Trophoblast cell (in vitro differentiated cells and primary cell): ENCODE results near the gene CD1B. TPM values are rescaled to one million over a fixed set of nuclear protein-coding genes. Genes with fewer than 3 reads are reported as not detected.
"Not testable (repeated sequence)": the region's sequence is repeated elsewhere in the genome, so short reads cannot be mapped to it uniquely, and the experiment has no call there.

Source experiments
- DNase-seq, 2 donors: peaks; one replicate each; pipeline ENCODE4 v3.0.0-alpha.2; 2016
- H2AFZ ChIP-seq: 2 replicates; pipeline ENCODE4 v1.6.1; 2013; ENCODE audit warnings: low read length, moderate library complexity, mild to moderate bottlenecking; ENCODE audit not compliant: insufficient read depth, poor library complexity
- H2AK5ac ChIP-seq: 2 replicates; pipeline ENCODE4 v1.6.1; 2013; ENCODE audit warnings: mild to moderate bottlenecking, low read length
- H2BK120ac ChIP-seq: 2 replicates; pipeline ENCODE4 v1.6.1; 2013; ENCODE audit warnings: low read length, mild to moderate bottlenecking, moderate library complexity; ENCODE audit not compliant: insufficient read depth, poor library complexity
- H2BK12ac ChIP-seq: 2 replicates; pipeline ENCODE4 v1.6.1; 2013; ENCODE audit warnings: mild to moderate bottlenecking, low read length, moderate library complexity
- H2BK5ac ChIP-seq: 2 replicates; pipeline ENCODE4 v1.6.1; 2013; ENCODE audit warnings: low read length, low read depth, moderate library complexity, mild to moderate bottlenecking; ENCODE audit not compliant: poor library complexity
- H3K14ac ChIP-seq: 2 replicates; pipeline ENCODE4 v1.6.1; 2013; ENCODE audit warnings: mild to moderate bottlenecking, low read length
- H3K18ac ChIP-seq: 2 replicates; pipeline ENCODE4 v1.6.1; 2013; ENCODE audit warnings: mild to moderate bottlenecking, low read length
- H3K23ac ChIP-seq: 2 replicates; pipeline ENCODE4 v1.6.1; 2013; ENCODE audit warnings: low read length
- H3K27ac ChIP-seq: 2 replicates; pipeline ENCODE4 v1.5.1; 2013; ENCODE audit warnings: low read depth, mild to moderate bottlenecking, inconsistent platforms, low read length, moderate library complexity
- H3K27me3 ChIP-seq: 2 replicates; pipeline ENCODE4 v1.6.1; 2013; ENCODE audit warnings: inconsistent platforms, mild to moderate bottlenecking, low read length, moderate library complexity; ENCODE audit not compliant: insufficient read depth
- H3K36me3 ChIP-seq, 2 experiments: 1 replicate in 1 of 2; 2 replicates in 1 of 2; pipeline ENCODE4 v1.6.1; 2013; ENCODE audit warnings: low read length in 2 of 2, mild to moderate bottlenecking in 2 of 2, moderate library complexity in 1 of 2; ENCODE audit not compliant: insufficient read depth in 2 of 2, control insufficient read depth in 1 of 2
- H3K4ac ChIP-seq: 2 replicates; pipeline ENCODE4 v1.6.1; 2013; ENCODE audit warnings: low read depth, mild to moderate bottlenecking, low read length, moderate library complexity
- H3K4me1 ChIP-seq, 2 experiments: 1 replicate in 1 of 2; 2 replicates in 1 of 2; pipeline ENCODE4 v1.6.1; 2013; ENCODE audit warnings: low read length in 2 of 2, mild to moderate bottlenecking in 2 of 2, moderate library complexity in 1 of 2; ENCODE audit not compliant: insufficient read depth in 2 of 2, control insufficient read depth in 1 of 2
- H3K4me2 ChIP-seq: 2 replicates; pipeline ENCODE4 v1.6.1; 2013; ENCODE audit warnings: inconsistent platforms, mild to moderate bottlenecking, low read length, moderate library complexity
- H3K4me3 ChIP-seq: 2 replicates; pipeline ENCODE4 v1.5.1; 2013; ENCODE audit warnings: mild to moderate bottlenecking, low read depth, low read length, inconsistent platforms
- H3K79me1 ChIP-seq: one replicate; pipeline ENCODE4 v1.6.1; 2013; ENCODE audit warnings: low read length
- H3K79me2 ChIP-seq: 2 replicates; pipeline ENCODE4 v1.6.1; 2013; ENCODE audit warnings: low read length, mild to moderate bottlenecking; ENCODE audit not compliant: control insufficient read depth, insufficient read depth, poor library complexity
- H3K9ac ChIP-seq: 2 replicates; pipeline ENCODE4 v1.6.1; 2013; ENCODE audit warnings: mild to moderate bottlenecking, low read length
- H3K9me3 ChIP-seq: 2 replicates; pipeline ENCODE4 v1.6.1; 2013; ENCODE audit warnings: low read depth, mild to moderate bottlenecking, control low read depth, inconsistent platforms, low read length; ENCODE audit not compliant: insufficient read depth
- H4K12ac ChIP-seq: 2 replicates; pipeline ENCODE4 v1.6.1; 2013; ENCODE audit warnings: low read depth, mild to moderate bottlenecking, low read length, moderate library complexity
- H4K8ac ChIP-seq: 2 replicates; pipeline ENCODE4 v1.6.1; 2013; ENCODE audit warnings: low read depth, mild to moderate bottlenecking, low read length, moderate library complexity
- H4K91ac ChIP-seq: one replicate; pipeline ENCODE4 v1.6.1; 2013; ENCODE audit warnings: low read depth, mild to moderate bottlenecking, low read length, moderate library complexity
- WGBS: extraction: QIAGEN DNeasy Blood & Tissue Kit; methylation state at CpG from one replicate; pipeline ENCODE4 v1.1.7; 2013; ENCODE audit warnings: missing lambda C conversion rate; ENCODE audit not compliant: insufficient read length, insufficient coverage; ENCODE audit errors: extremely low coverage; 5-methylcytosine and 5-hydroxymethylcytosine counted together
- polyA plus RNA-seq: library from polyadenylated mRNA; stranded (reverse); fragments of 200-250 nt; gene quantifications from 2 replicates; pipeline ENCODE4 v1.2.3, GENCODE V29; 2013

CD1B gene
- not detected in 2 replicates for polyA plus RNA-seq

- H3K9ac ChIP-seq: no peak within 1 kb of the TSS
- H2BK5ac ChIP-seq: no peak within 1 kb of the TSS
- no peak within 1 kb of the TSS for H4K12ac ChIP-seq
- H2BK12ac ChIP-seq: no peak within 1 kb of the TSS
- WGBS: no CpG with 5 or more reads among the region's 2 CpGs
- no peak within 1 kb of the TSS for H2BK120ac ChIP-seq
- H3K4me1 ChIP-seq: no peaks in the 10 kb centered on the region
- no peak within 1 kb of the TSS for H2AK5ac ChIP-seq
- no peaks in the 10 kb centered on the region for H3K27me3 ChIP-seq
- H3K4me2 ChIP-seq: no peak within 1 kb of the TSS
- no peak within 1 kb of the TSS for H2AFZ ChIP-seq
- H3K79me1 ChIP-seq: no peaks in the 10 kb centered on the region
- no peaks in the 10 kb centered on the region for H3K79me2 ChIP-seq
- no peaks in the 10 kb centered on the region for H3K36me3 ChIP-seq
- H3K4ac ChIP-seq: no peak within 1 kb of the TSS
- no peak within 1 kb of the TSS for H3K23ac ChIP-seq
- no peak within 1 kb of the TSS for H3K18ac ChIP-seq
- H4K8ac ChIP-seq: no peak within 1 kb of the TSS
- H4K91ac ChIP-seq: no peak within 1 kb of the TSS
- H3K4me3 ChIP-seq: no peak within 1 kb of the TSS
- no peak within 1 kb of the TSS for H3K27ac ChIP-seq
- no peaks in the 10 kb centered on the region for H3K9me3 ChIP-seq
- DNase-seq: no peak
- no peak within 1 kb of the TSS for H3K14ac ChIP-seq
Measured at GRCh38 chr1:158331481-158332150, at the start of gene CD1B. TSS of gene CD1B (minus strand) at chr1:158331531. CDS start at chr1:158331423, 108 bp downstream.

- Histone ChIP-seq H3K79me2 (no peaks in the 10 kb centered on the region), H3K18ac (no peak overlapping the region), H2BK12ac (no peak overlapping the region), H2BK5ac (no peak overlapping the region), H4K12ac (no peak overlapping the region), H3K4ac (no peak overlapping the region), H3K4me2 (no peak overlapping the region), H2AK5ac (no peak overlapping the region), H2AFZ (no peak overlapping the region), H3K79me1 (no peaks in the 10 kb centered on the region), H3K27ac (no peak overlapping the region), H3K4me1 (no peaks in the 10 kb centered on the region), H3K27me3 (no peaks in the 10 kb centered on the region), H4K91ac (no peak overlapping the region), H3K14ac (no peak overlapping the region), H3K9ac (no peak overlapping the region), H3K36me3 (no peaks in the 10 kb centered on the region), H4K8ac (no peak overlapping the region), H3K9me3 (no peaks in the 10 kb centered on the region), H3K23ac (no peak overlapping the region), H3K4me3 (no peak overlapping the region), H2BK120ac (no peak overlapping the region)
- no CpG with 5 or more reads among the region's 1 CpG for WGBS
- no peak for DNase-seq
Measured at GRCh38 chr1:158374860-158375259, 43.5 kb upstream of the CD1B start.

GRCh38 chr1:158374101-158374500 lies 42.8 kb upstream of the CD1B start:
- not testable (repeated sequence) for H4K91ac ChIP-seq, H3K79me2 ChIP-seq, H4K12ac ChIP-seq, H3K79me1 ChIP-seq, H3K9ac ChIP-seq, H3K4ac ChIP-seq, H3K27ac ChIP-seq, H4K8ac ChIP-seq, H3K9me3 ChIP-seq, H3K27me3 ChIP-seq, H2BK5ac ChIP-seq, H2BK12ac ChIP-seq, H3K4me2 ChIP-seq, DNase-seq, H3K4me3 ChIP-seq, H3K4me1 ChIP-seq, H3K14ac ChIP-seq, H3K18ac ChIP-seq, H2AK5ac ChIP-seq, H2BK120ac ChIP-seq, H3K36me3 ChIP-seq, H2AFZ ChIP-seq, H3K23ac ChIP-seq
- no CpG with 5 or more reads among the region's 25 CpGs for WGBS

GRCh38 chr1:158371188-158371953 lies 40.0 kb upstream of the CD1B start:
- H3K4ac ChIP-seq: no peak overlapping the region
- no peaks in the 10 kb centered on the region for H3K79me1 ChIP-seq
- H3K9me3 ChIP-seq: no peaks in the 10 kb centered on the region
- WGBS: no CpG with 5 or more reads among the region's 6 CpGs
- no peak overlapping the region for H4K8ac ChIP-seq
- DNase-seq: no peak
- no peak overlapping the region for H2BK12ac ChIP-seq
- H3K27ac ChIP-seq: no peak overlapping the region
- no peaks in the 10 kb centered on the region for H3K36me3 ChIP-seq
- no peak overlapping the region for H2BK5ac ChIP-seq
- H3K9ac ChIP-seq: no peak overlapping the region
- no peak overlapping the region for H3K4me2 ChIP-seq
- H4K12ac ChIP-seq: no peak overlapping the region
- H4K91ac ChIP-seq: no peak overlapping the region
- no peak overlapping the region for H2BK120ac ChIP-seq
- no peak overlapping the region for H3K18ac ChIP-seq
- H3K14ac ChIP-seq: no peak overlapping the region
- H3K23ac ChIP-seq: no peak overlapping the region
- no peak overlapping the region for H3K4me3 ChIP-seq
- no peak overlapping the region for H2AK5ac ChIP-seq
- H3K27me3 ChIP-seq: no peaks in the 10 kb centered on the region
- no peak overlapping the region for H2AFZ ChIP-seq
- H3K79me2 ChIP-seq: no peaks in the 10 kb centered on the region
- H3K4me1 ChIP-seq: no peaks in the 10 kb centered on the region
